Mucosa of rectum (tissue), 2 donors: Measurements from ENCODE around the gene MIA2.
"Not testable (repeated sequence)": the region's sequence is repeated elsewhere in the genome, so short reads cannot be mapped to it uniquely, and the experiment has no call there.

ENCODE experiments used
- H3K27ac ChIP-seq, 2 donors: one replicate each; pipeline ENCODE4 v1.7.0; 2013; ENCODE audit warnings: inconsistent platforms in 2 of 2, low read depth in 2 of 2, low read length in 2 of 2
- H3K27me3 ChIP-seq, 2 donors: one replicate each; pipeline ENCODE4 v1.7.0; 2013; ENCODE audit warnings: low read length in 2 of 2; ENCODE audit not compliant: control insufficient read depth in 2 of 2, insufficient read depth in 2 of 2
- H3K36me3 ChIP-seq, 2 donors: one replicate each; pipeline ENCODE4 v1.7.0; 2013; ENCODE audit warnings: low read length in 2 of 2; ENCODE audit not compliant: control insufficient read depth in 2 of 2, insufficient read depth in 2 of 2
- H3K4me1 ChIP-seq, 2 donors: one replicate each; pipeline ENCODE4 v1.7.0; 2013; ENCODE audit warnings: low read length in 2 of 2, mild to moderate bottlenecking in 1 of 2; ENCODE audit not compliant: control insufficient read depth in 2 of 2, insufficient read depth in 2 of 2
- H3K4me3 ChIP-seq, 2 donors: one replicate each; pipeline ENCODE4 v1.7.0; 2013; ENCODE audit warnings: low read length in 2 of 2
- H3K9ac ChIP-seq, 2 donors: one replicate each; pipeline ENCODE4 v1.7.0; 2013; ENCODE audit warnings: low read length in 2 of 2, low read depth in 1 of 2, mild to moderate bottlenecking in 1 of 2
- H3K9me3 ChIP-seq, 2 donors: one replicate each; pipeline ENCODE4 v1.7.0; 2013; ENCODE audit warnings: low read length in 2 of 2; ENCODE audit not compliant: control insufficient read depth in 2 of 2
- donor health status: healthy.
- donor health status: Normal muscosa, but diverticular disease.

Gene MIA2

DNA sequence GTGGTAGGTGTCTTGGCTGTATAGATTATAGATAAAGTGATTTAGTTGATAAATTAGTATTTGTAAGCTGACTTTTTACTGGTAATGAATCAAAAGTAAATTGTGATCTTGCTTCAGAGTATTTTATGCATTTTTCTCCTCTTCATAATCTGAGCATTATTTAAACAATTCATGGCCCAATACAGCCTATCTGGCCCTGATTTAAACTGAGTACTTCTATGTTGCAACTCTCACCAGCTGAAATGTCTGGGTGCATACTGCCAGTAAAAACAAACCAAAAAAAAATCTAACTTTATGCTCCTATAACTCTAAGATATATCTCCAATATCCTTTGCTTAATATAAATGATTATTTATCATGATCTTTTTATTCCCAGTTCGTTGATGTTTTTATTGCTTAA lies 86.6 kb downstream of the MIA2 start:
- Histone ChIP-seq H3K4me1 (no peaks in the 10 kb centered on the region), H3K9ac (no peak overlapping the region), H3K4me3 (no peak overlapping the region), H3K9me3 (no peaks in the 10 kb centered on the region), H3K27me3 (no peaks in the 10 kb centered on the region), H3K36me3 (peaks cover 24 to 25% of the 10 kb centered on the region in 2 donors), H3K27ac (no peak overlapping the region)

DNA sequence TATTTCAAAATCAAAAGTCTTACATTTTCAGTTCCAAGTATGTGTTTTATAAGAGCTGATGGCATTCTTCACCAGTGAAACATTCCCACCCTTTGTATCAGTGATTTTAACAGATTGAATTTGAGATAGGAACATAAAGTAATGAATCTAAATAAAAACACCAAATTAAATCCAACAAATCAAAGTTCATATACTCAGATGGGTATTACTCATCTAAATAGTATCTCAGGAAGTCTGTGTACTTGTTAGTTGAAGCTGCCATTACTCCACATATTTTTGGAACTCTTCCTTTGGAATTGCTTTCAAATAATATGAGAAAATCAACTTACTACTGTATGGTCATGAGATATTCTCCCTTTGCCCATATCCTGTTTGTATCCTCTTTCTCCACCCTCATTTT lies 89.1 kb downstream of the MIA2 start:
- Histone ChIP-seq H3K4me3 (no peak overlapping the region), H3K4me1 (no peaks in the 10 kb centered on the region), H3K9me3 (no peaks in the 10 kb centered on the region), H3K9ac (no peak overlapping the region), H3K36me3 (peaks cover 15 to 22% of the 10 kb centered on the region in 2 donors), H3K27ac (no peak overlapping the region), H3K27me3 (no peaks in the 10 kb centered on the region)

GRCh38 chr14:39324097-39324496 lies 90.4 kb downstream of the MIA2 start:
- H3K9ac ChIP-seq, result no peak overlapping the region
- peaks cover 15% of the 10 kb centered on the region in 2 donors for H3K36me3 ChIP-seq
- no peaks in the 10 kb centered on the region for H3K9me3 ChIP-seq
- no peaks in the 10 kb centered on the region for H3K4me1 ChIP-seq
- H3K4me3 ChIP-seq, result no peak overlapping the region
- no peaks in the 10 kb centered on the region for H3K27me3 ChIP-seq
- no peak overlapping the region for H3K27ac ChIP-seq

GRCh38 chr14:39339003-39339402 lies 105.3 kb downstream of the MIA2 start:
- Histone ChIP-seq H3K4me3 (no peak overlapping the region), H3K4me1 (no peaks in the 10 kb centered on the region), H3K9me3 (no peaks in the 10 kb centered on the region), H3K27ac (no peak overlapping the region), H3K36me3 (peaks cover 9 to 12% of the 10 kb centered on the region in 2 donors), H3K27me3 (no peaks in the 10 kb centered on the region), H3K9ac (no peak overlapping the region)

DNA sequence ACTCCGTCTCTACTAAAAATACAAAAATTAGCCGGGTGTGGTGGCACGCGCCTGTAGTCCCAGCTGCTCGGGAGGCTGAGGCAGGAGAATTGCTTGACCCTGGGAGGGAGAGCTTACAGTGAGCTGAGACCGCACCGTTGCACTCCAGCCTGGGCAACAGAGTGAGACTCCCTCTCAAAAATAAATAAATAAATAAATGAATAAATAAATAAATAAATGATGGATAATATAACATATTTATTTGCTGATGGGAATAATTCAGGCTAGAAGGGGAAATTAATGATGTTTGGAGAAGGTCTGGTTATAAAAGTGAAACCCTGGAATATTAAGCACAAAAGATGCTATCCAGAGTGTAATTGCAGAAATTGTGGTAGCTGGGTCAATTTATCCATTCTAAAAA lies 107.4 kb downstream of the MIA2 start:
- not testable (repeated sequence) for H3K9me3 ChIP-seq, H3K4me3 ChIP-seq, H3K4me1 ChIP-seq, H3K27me3 ChIP-seq, H3K36me3 ChIP-seq, H3K9ac ChIP-seq, H3K27ac ChIP-seq

DNA sequence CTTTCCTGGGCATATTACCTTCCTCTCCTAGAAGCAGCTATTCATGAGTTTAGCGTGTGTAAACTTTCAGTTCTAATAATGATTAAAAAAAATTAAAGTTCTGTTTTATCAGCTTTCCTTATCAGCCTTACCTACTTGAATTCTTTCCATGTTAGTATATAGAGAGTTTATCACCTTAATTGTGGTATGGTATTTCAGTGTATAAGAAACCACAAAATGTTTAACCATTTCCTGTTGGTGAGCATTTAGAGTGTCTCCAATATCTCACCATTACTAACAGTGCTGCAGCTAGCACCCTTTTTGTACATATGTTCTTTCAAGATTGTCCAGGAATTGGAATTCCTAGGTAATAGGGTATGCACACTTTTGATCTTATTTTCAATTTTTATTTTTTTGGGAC lies 109.1 kb downstream of the MIA2 start:
- Histone ChIP-seq H3K27ac (no peak overlapping the region), H3K4me3 (no peak overlapping the region), H3K9me3 (no peaks in the 10 kb centered on the region), H3K36me3 (peaks cover 9 to 10% of the 10 kb centered on the region in 2 donors), H3K27me3 (no peaks in the 10 kb centered on the region), H3K9ac (no peak overlapping the region), H3K4me1 (no peaks in the 10 kb centered on the region)

DNA sequence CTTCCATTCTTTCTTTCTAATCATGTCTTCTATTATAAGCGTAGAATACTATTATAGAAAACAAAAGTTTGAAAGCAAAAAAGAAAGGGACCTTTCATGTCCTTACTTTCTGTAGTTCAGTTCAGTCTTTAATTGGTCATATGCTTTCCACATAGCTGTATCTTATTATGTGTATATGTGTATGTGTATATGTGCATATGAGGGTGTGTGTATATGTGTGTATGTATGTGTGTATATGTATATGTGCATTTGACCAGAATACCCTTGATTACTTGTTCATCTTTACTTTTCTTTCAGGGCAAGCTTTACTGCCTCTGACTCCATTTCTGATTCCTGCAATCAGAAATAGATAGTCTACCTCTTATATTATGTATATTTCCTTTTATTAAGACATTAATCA lies 109.9 kb downstream of the MIA2 start:
- H3K27me3 ChIP-seq, result no peaks in the 10 kb centered on the region
- no peak overlapping the region for H3K27ac ChIP-seq
- H3K9ac ChIP-seq, result no peak overlapping the region
- H3K9me3 ChIP-seq, result no peaks in the 10 kb centered on the region
- no peaks in the 10 kb centered on the region for H3K4me1 ChIP-seq
- H3K4me3 ChIP-seq, result no peak overlapping the region
- peaks cover 11 to 13% of the 10 kb centered on the region in 2 donors for H3K36me3 ChIP-seq

- no peaks in the 10 kb centered on the region for H3K9me3 ChIP-seq
- H3K4me1 ChIP-seq, result no peaks in the 10 kb centered on the region
- H3K27me3 ChIP-seq, result no peaks in the 10 kb centered on the region
- no peak overlapping the region for H3K27ac ChIP-seq
- peaks cover 14 to 21% of the 10 kb centered on the region in 2 donors for H3K36me3 ChIP-seq
- no peak overlapping the region for H3K4me3 ChIP-seq
- no peak overlapping the region for H3K9ac ChIP-seq
Observed at GRCh38 chr14:39350866-39351265, 117.2 kb downstream of the MIA2 start.

DNA sequence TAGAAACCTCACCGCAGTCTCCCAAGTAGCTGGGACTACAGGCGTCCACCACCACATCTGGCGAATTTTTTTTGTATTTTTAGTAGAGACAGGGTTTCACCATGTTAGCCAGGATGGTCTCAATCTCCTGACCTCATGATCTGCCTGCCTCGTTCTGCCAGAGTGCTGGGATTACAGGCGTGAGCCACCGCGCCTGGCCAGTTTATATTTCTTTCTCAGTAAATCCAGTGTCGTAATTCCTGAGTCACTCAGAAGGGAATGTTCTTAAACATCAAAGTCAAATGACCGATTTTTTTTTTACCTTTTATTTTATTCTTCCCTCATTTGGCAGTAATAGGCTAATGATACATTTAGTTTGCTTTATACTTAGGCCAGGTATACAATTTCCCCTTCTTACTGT lies 118.0 kb downstream of the MIA2 start:
- Histone ChIP-seq H3K27me3 (no peaks in the 10 kb centered on the region), H3K4me3 (no peak overlapping the region), H3K36me3 (peaks cover 14 to 19% of the 10 kb centered on the region in 2 donors), H3K27ac (no peak overlapping the region), H3K9ac (no peak overlapping the region), H3K9me3 (no peaks in the 10 kb centered on the region), H3K4me1 (no peaks in the 10 kb centered on the region)

DNA sequence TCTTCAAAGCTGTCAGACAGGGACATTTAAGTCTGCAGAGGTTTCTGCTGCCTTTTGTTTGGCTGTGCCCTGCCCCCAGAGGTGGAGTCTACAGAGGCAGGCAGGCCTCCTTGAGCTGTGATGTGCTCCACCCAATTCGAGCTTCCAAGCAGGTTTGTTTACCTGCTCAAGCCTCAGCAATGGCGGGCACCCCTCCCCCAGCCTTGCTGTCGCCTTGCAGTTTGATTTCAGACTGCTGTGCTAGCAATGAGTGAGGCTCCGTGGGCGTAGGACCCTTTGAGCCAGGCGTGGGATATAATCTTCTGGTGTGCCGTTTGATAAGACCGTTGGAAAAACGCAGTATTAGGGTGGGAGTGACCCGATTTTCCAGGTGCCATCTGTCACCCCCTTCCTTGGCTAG lies 125.4 kb downstream of the MIA2 start:
- H3K36me3 ChIP-seq, H3K9me3 ChIP-seq, H3K9ac ChIP-seq, H3K27me3 ChIP-seq, H3K4me3 ChIP-seq, H3K4me1 ChIP-seq, H3K27ac ChIP-seq: not testable (repeated sequence)

DNA sequence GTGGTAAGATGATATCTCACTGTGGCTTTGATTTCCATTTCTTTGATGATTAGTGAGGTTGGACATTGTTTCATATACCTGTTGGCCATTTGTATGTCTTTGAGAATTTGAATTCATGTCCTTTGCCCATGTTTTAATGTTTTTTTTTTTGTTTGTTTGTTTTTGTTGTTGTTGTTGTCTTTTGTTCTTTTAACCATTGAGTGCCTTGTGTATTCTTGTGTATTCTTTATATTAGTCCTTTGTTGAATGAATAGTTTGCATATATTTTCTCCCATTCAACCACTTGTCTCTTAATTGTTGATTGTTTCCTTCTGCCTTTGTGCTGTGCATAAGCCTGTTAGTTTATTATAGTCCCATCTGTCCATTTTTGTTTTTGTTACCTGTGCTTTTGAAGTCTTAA lies 126.6 kb downstream of the MIA2 start:
- H3K27me3 ChIP-seq, result no peaks in the 10 kb centered on the region
- H3K4me1 ChIP-seq, result no peaks in the 10 kb centered on the region
- H3K27ac ChIP-seq, result no peak overlapping the region
- H3K9ac ChIP-seq, result no peak overlapping the region
- peaks cover 0 to 5% of the 10 kb centered on the region in 2 donors for H3K36me3 ChIP-seq
- no peaks in the 10 kb centered on the region for H3K9me3 ChIP-seq
- no peak overlapping the region for H3K4me3 ChIP-seq
